HG03558 (cell line): ENCODE results near the gene KLK10.

Experiments used
- ATAC-seq: cut with Tn5 transposase; IDR thresholded peaks from one replicate; pipeline ENCODE4 v1.9.1; 2021; ENCODE audit warnings: moderate number of reproducible peaks; ENCODE audit not compliant: unreplicated experiment; ENCODE audit errors: extremely low read depth

KLK10 gene

DNA sequence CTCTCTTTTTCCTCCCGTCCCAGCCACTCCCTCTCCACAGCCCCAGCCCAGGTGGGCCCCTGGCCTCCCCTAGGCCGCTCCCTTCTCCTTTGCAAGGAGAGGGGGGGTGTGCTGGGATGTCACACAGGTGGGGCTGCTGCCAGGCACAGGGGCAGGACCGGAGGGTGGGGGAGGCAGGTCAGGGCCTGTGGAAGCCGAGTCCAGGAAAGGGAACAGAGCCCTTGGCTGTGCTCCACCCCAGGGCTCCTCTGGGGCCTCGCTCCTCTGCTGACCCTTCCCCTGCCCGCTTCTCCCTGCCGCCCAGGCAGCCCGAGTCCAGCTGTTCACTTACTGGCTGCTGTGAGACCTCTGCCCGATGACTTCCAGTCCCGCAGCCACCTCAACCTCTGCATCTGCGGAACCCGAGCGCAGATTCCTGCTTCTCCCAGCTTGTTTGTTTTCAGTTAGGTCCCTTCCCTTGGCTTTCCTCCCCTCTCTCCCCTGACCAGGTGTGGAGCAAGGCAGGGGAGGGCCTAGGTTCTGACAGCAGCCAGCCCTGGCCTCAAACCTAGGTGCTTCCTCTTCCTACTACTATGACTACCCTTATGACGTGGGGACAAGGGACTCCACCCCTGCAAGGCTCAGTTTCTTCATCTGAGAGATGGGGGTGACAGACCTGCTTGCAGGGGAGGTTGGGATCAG, 7.8 kb upstream of the KLK10 start:
- no peak for ATAC-seq

DNA sequence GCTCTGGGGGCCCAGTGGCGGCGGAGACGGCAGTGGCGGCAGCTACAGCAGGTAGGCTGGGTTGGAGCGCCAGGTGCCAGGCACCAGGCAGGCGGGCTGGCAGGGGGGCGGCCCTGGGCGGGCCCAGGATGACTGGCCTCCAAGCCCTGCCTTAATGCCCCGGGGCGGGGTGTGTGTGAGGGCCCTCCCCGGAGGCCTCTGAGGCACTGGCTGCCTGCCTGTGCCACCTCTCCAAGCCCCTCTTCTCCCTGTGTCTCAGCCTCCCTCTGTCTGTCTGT, 7.0 kb upstream of the KLK10 start, which contains the start of gene KLK11:
KLK11 (minus strand) TSS at position 63 of the 278 bp plus-strand sequence. CDS start 985 bp downstream, outside the sequence.
- ATAC-seq, result no peak

DNA sequence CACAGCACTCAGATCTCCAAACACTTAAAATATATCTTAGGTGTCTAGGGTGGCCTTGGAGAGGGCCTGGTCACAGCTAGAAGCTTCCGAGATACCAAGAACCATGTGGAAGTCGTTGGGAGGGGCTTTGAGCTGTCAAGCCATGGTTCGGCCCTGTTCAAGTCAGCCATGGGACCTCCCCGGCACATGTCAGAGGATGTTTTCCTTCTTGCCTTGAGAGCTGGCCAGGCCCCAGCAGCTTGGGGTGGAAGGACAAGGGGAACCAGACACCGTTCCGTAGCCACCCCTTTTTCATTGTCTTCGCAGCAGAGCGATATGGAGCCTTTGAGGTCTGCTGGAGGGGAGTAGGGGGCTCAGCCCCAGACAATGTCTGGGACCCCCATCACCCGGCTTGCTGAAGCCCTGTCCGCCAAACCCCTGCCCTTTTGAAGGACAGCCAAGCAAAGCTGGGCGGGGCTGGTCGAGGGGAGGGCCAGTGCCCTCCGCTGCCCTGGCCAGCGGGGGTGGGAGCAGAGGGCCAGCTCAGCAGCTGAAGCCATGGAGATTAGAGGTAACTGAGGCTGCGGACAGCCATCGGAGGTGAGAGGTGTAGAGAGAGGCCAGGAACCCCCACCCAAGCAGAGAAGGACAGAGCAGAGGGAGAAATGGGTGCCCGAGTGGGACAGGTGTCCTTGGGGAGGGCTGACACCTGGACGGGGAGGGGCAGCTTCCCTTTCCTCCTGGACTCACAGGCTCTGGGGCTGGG, 6.5 kb upstream of the KLK10 start:
- ATAC-seq, result no peak

DNA sequence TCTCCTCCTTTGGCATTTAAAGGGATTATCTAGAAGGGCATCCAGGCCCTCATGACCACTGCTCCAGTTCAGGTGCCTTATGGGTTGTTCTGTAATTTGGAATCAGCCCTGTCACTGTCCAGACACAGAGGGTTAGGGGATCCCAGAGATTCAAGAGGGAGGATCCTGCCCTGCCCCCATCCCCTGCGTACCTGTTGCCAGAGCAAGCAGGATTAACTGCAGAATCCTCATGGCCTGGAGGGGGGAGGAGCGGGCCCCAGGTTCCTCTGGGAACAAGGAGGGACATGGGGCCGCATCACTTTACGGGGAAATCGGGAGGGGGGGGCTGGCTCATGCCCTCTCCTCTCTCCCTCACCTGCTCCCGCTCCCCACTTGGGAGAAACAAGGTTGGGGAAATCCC, 5.9 kb upstream of the KLK10 start:
- ATAC-seq, result no peak

DNA sequence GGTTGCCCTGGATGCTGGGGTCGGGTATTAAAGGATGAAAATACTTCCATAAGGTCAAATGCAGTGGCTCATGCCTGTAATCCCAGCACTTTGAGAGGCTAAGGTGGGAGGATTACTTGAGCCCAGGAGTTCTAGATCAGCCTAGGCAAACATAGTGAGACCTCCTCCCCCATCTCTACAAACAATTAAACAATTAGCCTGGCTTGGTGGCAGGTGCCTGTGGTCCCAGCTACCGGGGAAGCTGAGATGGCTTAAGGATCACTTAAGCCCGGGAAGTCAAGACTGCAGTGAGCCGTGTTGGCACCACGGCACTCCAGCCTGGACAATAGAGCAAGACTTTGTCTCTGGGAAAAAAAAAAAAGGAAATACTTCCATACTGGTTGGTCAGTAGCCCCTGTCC, 5.4 kb upstream of the KLK10 start:
- ATAC-seq, result no peak

DNA sequence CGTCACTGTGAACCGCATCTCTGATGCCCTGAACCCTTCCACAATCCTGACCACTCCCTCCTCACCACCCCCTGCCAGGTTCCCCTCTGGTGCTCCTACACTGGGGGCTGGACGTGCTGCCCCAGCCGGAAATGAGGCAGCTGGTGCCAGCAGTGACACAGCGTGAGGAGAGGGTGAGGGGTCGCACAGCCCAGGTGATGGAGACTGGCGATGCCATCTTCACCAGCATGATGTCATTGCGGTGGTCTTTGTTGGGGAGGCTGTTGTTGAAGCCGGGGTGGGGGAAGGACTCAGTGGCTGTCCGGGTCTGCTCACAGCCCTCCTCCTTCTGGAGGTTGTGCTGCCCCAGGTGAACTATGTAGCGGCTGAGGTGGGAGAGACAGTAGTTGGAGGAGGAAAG, 4.4 kb upstream of the KLK10 start:
- no peak for ATAC-seq

DNA sequence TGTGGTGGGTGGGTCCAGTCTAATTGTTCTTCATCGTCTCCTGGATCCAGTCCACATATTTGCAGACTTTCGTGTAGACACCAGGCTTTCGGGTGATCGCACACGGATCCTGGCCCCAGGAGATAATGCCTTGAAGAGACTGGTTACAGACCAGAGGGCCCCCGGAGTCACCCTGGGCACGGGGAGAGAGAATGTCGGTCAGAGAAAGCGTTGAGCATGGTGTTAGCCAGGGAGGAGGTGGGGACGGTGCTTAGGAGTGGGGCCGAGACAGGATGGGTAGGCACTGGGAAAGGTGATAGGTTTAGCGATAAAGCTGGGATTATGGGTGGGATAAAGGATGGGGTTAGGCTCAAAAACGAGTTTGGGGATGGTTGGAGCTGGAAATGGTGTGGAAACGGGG, 3.0 kb upstream of the KLK10 start:
- ATAC-seq, result no peak

DNA sequence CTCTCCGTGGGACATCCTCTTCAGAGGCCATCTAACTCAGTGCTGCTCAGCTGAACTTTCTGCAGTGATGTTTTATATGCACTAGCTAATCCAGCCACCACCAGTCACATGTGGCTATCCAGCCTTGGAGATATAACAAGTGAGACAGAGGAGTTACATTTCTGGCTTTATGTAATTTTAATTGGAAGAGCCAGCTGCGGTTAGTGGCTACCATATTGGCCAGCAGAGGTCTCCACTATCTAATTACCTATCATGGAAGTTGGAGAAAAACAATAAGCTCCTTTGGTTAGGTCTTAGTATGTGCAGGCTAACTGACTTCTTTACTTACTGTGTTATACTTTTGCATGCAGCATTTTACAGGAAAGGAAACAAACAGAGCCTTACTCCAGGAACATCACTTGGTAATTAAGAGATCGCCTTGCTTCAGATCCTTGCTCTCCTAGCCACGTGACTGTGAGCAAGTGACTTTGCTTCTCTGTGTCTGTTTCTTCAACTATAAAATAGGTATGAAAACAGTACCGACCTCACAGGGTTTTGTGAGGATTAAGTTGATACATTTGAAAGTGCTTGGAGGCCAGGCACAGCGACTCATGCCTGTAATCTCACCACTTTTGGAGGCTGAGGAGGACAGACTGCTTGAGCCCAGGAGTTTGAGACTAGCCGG, 1.6 kb upstream of the KLK10 start:
- ATAC-seq, result no peak

DNA sequence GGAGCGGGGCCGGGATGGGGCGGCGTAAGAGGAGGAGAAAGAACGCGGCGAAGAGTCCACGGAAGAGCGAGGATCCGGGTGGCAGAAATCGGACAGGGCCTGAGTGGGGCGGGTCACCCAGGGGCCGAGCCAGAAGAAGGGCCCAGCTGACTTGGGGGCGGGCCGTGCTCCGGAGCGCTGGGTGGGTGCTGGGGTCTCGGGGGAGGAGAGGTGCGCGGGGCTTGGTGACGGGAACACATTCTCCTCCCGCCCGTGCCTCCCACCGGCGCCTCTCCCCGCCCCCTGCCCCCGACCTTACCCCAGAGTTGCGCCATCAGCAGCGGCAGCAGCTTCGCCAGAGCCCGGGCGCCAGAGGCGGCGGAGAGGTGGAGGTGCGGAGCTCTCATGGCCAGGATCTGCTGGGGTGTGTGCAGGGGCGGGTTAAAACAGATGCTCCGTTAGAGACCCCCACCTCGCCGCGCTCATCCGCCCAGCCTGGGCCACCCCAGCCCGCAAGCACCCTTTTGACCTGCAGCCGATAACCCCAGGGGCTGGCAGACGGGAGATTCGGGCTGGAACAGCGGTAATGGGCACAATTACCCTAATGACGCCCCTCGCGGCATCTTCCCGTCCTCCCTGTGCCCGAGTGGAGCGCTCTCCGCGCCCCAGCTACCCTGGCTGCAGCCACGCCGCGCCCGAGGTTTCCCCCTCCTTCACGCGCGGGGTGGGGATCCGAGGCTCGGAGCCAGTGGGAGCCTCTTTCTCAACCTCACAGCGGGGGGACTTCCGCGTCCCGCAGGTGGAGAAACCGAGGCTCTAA, 565 bp downstream of the KLK10 start:
- ATAC-seq, result no peak

DNA sequence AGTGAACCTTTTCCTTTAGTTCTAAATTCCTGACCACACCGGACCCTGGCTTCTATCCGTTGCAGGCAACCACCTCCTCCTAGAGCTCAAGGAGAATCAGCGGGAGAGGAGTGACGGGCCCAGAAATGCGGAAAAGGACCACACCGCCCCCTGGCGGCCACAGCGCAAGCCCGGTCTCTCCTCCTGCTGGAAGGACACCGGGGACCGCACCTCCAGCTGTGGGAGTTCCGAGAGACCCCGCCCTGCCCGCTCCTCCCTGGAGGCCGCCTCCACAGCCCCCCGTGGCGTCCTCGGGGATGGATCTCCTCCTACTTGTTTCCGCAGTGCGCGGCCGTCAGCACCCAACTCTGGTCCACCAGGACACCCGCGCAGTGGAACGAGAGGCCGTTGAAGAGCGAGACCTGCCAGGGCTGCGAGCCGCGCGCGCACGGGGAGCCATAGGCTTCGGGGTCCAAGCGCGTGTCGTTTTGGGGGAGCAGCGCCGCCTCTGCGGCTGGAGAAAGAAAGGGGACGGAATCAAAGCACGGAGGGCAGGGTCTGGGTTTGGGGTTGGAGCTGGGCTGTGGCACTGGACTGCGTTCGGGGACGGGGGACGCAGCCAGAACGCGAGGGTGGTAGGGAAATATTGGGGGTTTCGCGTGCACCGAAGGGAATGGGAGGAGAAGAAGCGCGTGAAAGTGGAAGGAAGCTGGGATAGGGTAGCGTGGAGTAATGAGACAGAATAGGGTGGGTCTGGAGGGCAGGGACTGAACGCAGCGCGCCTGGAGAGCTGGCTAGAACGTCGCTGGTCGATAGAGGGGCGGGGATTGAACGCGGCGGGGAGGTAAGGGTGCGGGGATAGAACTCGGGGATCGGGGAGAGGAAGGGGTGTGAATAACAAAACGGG, 2.5 kb downstream of the KLK10 start:
- ATAC-seq, result no peak

DNA sequence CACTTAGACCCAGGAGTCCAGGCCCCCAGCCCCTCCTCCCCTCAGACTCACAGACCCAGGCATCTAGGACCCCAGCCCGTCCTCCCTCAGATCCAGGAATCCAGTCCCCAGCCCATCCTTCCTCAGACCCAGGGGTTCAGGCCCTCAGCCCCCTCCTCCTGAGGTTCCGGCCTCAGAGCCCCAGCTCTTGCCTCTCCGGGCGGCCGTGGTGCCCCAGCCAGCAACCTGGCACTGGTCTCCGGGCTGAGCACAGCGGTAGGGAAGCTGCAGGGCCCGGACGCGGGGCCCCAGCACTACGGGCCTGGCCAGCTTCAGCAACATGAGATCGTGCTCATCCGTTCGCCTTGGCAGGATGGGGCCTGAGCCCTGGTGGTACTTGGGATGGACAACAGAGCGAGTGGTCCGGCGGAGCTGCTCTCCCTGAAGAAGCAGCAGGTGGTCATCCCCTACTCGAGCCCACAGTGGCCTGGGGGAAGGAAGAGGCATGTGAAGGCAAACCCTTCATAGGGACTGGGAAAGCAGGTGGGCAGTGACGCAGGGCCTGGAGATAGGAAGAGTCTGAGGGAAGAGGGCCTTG, 3.7 kb downstream of the KLK10 start:
- no peak for ATAC-seq

DNA sequence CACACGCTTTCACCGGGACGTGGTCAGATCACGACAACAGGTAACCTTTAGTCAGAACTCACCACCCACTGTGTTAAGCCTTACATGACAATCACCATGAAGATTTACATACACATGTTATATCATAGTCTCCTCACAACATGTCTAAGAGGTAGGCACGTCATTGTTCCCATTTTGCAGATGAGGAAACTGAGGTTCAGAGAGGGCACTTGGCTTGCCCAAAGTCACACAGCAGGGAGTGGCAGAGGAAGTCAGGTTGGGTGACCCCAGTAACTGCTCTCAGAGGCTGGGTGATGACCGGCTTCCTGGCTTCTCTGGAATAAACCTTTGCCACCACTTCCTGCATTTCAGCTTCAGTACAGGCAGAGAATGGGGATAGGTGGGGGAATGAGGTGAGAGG, 5.3 kb downstream of the KLK10 start:
- ATAC-seq, result no peak

DNA sequence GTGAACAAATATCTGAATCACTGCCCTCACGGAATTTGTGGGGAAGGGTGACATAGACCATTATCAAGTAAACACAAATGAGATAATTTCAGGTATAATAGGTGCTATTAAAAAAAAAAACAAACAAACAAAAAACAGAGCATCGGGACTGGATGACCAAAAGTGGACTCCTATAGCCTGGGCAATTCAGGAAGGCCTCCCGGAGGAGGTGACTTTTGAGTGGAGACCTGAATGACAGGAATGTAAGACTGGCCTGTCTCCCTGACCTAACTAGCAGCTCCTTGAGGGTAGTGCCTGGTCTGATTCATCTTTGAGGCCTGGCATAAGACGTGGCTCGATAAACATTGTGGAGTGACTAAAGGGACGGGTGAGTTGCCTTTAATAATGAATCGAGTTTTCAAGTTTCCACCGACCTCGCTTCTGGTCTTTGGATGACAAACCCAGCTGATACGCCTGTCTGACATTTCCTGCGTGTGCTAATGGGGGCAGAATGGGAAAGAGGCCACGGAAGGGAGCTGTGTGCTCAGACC, 6.8 kb downstream of the KLK10 start:
- no peak for ATAC-seq

DNA sequence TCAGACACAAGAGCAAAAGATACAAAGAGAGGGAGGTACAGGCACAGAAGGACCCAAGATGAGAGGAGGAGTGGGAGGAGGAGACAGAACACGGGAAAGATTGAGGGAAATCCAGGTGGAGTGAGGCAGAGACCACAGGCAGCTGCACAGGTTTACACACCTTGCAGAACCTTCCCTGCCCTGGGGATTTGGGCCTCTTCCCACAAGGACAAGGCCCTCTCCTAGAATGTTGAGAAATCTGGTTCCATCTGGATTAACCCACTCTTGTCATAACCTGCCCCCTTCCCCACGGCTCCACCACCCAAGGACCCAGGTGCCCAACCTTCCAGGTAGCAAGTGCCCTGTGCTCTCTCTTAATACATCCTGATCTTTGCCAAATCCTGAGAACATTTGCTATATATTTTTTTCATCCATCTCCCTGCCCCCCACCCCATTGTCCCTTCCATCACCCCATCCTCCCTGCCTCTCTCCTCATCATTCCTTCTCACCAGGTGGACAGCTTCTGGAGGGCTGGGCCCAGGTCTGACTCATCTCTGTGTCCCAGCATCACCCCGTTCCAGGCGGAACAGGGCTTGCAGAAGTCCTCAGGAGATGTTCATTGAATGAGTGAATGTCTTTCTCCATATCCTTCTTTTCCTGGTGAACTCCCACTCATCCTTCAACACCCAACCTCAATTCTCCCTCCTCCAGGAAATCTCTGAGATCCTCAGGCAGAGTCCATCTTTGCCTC, 9.3 kb downstream of the KLK10 start:
- ATAC-seq, result no peak

DNA sequence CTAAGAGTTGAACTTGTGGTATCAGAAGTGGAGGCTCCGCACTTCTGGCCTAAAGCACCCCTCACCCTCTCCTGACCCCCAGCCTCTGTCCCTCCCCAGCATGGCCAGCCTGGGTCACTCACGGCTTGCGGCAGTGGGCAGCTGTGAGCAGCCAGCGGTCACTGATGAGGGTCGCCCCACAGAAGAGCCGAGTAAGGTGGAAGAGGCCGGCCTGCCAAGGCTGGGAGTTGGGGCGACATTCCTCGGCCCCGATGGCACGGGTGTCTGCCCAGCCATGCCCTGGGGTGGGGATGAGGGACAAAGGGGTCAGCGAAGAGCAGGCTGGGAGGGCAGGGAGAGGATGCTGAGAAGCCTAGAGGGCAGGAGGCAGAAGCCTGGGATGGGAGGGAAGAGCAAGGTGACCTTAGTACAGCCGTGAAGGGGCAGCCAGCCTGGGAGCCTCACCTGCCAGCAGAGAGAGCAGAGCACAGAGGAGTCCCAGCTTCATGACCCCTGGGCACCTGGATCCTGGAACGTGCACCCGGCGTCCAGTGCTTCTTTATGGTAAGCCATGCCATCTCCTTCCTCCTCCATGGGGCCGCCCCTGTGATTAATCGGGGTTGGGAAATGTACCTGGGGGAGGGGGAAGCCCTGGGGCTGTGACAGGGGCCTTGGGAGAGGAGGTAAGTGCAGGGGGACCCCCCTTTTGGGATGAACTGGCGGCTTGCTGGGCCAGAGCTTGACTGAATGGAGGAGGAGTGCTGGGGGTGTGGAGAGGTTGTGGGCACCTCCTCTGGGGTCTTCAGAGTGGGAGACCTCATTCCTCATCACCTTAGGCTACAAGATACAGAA, 10.2 kb downstream of the KLK10 start:
- ATAC-seq, result no peak

DNA sequence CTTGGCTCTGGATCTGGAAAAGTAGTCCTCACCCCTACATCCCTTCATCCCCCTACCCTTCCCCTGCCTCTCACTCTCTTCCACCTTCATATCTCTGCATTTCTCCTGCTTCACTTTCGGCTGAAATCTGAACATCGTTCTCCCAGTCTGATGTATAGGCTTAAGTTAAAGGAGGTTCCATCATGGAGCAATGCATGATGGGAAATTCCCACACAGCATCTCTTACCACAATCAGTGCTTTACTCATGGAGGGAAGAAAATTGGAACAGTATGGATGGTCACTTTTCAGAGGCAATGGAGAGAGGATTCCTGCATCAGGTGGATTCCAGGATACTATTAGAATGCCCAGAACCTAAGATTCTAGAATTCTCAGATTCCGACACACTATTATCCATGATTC, 12.0 kb downstream of the KLK10 start:
- ATAC-seq, result no peak

DNA sequence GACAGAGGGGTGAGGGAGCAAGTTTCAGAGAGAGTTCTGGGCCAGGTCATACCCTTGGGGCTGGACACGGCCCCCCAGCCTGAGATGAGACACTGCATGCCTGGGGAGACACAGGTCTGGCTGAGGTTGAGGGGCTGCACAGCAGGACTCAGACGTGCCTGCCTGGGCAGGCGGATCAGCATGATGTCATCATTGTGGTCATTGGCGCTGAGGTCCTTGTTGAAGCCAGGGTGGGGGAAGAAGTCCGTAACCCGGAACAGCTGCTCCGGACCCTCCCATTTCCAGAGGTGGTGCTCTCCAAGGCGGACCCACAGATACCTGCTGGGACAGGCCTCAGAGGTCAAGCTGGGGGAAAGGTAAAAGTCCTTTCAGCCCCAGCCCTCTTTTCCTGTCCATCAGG, 13.1 kb downstream of the KLK10 start:
- ATAC-seq, result no peak

DNA sequence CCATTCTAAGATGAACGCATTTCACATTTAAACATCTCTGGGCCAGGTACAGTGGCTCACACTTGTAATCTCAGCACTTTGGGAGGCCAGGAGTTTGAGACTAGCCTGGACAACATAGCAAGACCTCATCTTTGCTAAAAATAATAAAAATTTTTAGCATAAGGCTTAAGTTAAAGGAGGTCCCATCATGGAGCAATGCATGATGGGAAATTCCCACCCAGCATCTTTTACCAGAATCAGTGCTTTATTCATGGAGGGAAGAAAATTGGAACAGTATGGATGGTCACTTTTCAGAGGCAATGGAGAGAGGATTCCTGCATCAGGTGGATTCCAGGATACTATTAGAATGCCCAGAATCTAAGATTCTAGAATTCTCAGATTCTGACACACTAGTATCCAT, 14.3 kb downstream of the KLK10 start:
- no peak for ATAC-seq
